Vagina (tissue), 2 donors: ENCODE measurements around the gene EPOP.

Experiments
- CTCF ChIP-seq, 3 experiments: fragments of 450-650 bp in 2 of 3; fragments of 200-600 bp in 1 of 3; sonication (generic) in 1 of 3; IDR thresholded peaks; one replicate each; pipeline ENCODE4 v1.5.1; 2017 to 2019; ENCODE audit warnings: antibody characterized with exemption in 3 of 3, mild to moderate bottlenecking in 2 of 3, moderate library complexity in 2 of 3
- POLR2A ChIP-seq, 2 donors: fragments of 450-650 bp; IDR thresholded peaks; one replicate each; pipeline ENCODE4 v1.6.1; 2017; ENCODE audit warnings: antibody characterized with exemption in 2 of 2, mild to moderate bottlenecking in 2 of 2, moderate library complexity in 2 of 2
- POLR2AphosphoS5 ChIP-seq, 2 donors: sonication (generic); formaldehyde crosslinking; IDR thresholded peaks; one replicate each; pipeline ENCODE4 v1.9.0; 2017; ENCODE audit warnings: antibody characterized with exemption in 2 of 2, mild to moderate bottlenecking in 2 of 2, low read depth in 1 of 2; ENCODE audit not compliant: insufficient read depth in 1 of 2

- no peak for TF ChIP-seq CTCF (IDR thresholded peaks at IDR 0.05)
- no peak for TF ChIP-seq POLR2A (IDR thresholded peaks at IDR 0.05)
- no peak for TF ChIP-seq POLR2AphosphoS5 (IDR thresholded peaks at IDR 0.05; ENCODE audit: insufficient read depth in 1 of 2, low read depth in 1 of 2)
Measured at GRCh38 chr17:38677819-38678218, 3.1 kb upstream of the EPOP start.
